ENCODE measurements around the gene SLC15A2.
A peak's percentile ranks its signal among the peaks of the same experiment; 100 is the strongest.

The SLC15A2 gene

GRCh38 chr3:121869736-121870135, 24.5 kb upstream of the SLC15A2 start:
- ChIA-PET CTCF (interaction anchor here (1.7 kb wide), 1 partner anchor 10 kb away, joined by 5 read pairs; no protein-coding TSS in a partner anchor), POLR2A (no interaction called here)
- TF ChIP-seq, protein P1, sequence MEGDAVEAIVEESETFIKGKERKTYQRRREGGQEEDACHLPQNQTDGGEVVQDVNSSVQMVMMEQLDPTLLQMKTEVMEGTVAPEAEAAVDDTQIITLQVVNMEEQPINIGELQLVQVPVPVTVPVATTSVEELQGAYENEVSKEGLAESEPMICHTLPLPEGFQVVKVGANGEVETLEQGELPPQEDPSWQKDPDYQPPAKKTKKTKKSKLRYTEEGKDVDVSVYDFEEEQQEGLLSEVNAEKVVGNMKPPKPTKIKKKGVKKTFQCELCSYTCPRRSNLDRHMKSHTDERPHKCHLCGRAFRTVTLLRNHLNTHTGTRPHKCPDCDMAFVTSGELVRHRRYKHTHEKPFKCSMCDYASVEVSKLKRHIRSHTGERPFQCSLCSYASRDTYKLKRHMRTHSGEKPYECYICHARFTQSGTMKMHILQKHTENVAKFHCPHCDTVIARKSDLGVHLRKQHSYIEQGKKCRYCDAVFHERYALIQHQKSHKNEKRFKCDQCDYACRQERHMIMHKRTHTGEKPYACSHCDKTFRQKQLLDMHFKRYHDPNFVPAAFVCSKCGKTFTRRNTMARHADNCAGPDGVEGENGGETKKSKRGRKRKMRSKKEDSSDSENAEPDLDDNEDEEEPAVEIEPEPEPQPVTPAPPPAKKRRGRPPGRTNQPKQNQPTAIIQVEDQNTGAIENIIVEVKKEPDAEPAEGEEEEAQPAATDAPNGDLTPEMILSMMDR (IDR thresholded peaks at IDR 0.05; ENCODE audit: control extremely low read depth, extremely low read depth, low read depth, missing control alignments), result no peak

DNA sequence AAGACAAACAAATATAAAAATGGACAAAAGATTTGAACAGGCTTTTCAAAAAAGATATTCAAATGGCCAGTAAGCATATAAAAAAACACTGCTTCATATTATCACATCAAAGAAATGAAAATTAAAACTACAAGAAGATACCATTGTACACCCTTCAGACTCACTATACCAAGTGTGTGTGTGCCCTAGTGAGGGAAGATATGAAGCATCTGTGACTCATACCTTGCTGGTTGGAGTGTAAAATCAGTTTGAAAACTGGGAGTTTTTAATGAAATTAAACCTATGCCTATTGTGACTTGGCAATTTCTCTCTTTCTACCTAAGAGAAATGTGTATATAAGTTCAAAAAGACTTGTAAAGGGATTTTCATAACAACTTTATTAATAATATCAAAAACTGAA, 23.5 kb upstream of the SLC15A2 start:
- TF ChIP-seq, protein P1 (IDR thresholded peaks at IDR 0.05; ENCODE audit: control extremely low read depth, extremely low read depth, low read depth, missing control alignments), result no peak
- POLR2A ChIA-PET, result no interaction called here
- CTCF ChIA-PET, result interaction anchor here (1.7 kb wide), 1 partner anchor 9 kb away, joined by 5 read pairs; no protein-coding TSS in a partner anchor
- DNase-seq (ENCODE audit: extremely low spot score), result no peak

More at GRCh38 chr3:121869736-121870135, 24.5 kb upstream of the SLC15A2 start:
- DNase-seq (ENCODE audit: extremely low spot score), result no peak

DNA sequence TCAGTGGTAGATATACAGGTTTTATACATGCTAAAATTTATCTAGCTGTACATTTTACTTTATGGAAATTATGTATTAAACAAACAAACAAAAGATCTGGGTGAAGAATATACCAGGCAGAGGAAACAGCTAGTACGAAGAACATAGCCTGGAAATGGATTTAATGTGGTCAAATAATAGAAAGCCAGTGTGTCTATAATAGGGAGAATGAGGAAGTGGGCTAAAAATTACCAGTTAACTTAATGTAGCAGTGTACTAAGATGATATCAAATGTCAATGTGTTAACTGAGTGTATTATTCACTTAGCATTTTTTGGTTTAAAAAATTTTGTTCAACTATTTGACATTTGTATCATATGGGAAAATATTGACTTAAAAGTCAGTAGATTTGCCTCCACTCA, 22.8 kb upstream of the SLC15A2 start:
- no peak for DNase-seq (ENCODE audit: extremely low spot score)
- TF ChIP-seq, protein P1 (IDR thresholded peaks at IDR 0.05; ENCODE audit: control extremely low read depth, extremely low read depth, low read depth, missing control alignments), result no peak
- ChIA-PET POLR2A (no interaction called here), CTCF (interaction anchor here (0.9 kb wide), 1 partner anchor 8 kb away, joined by 3 read pairs; no protein-coding TSS in a partner anchor)

DNA sequence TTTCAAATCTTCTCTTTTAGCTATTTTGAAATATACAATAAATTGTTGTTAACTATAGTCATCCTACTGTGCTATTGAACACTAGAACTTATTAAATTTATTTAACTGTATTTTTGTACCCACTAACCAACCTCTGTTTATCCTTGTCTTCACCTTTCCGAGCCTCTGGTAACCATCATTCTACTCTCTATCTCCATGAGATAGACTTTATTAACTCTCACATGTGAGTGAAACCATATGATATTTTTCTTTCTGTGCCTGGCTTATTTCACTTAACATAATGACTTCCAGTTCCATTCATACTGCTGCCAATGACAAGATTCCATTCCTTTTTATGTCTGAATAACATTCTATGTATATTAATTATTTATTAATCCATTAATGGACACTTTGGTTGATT, 15.8 kb upstream of the SLC15A2 start:
- ChIA-PET CTCF (no interaction called here), POLR2A (no interaction called here)
- TF ChIP-seq, protein P1 (IDR thresholded peaks at IDR 0.05; ENCODE audit: control extremely low read depth, extremely low read depth, low read depth, missing control alignments), result no peak
- DNase-seq (ENCODE audit: extremely low spot score), result no peak

DNA sequence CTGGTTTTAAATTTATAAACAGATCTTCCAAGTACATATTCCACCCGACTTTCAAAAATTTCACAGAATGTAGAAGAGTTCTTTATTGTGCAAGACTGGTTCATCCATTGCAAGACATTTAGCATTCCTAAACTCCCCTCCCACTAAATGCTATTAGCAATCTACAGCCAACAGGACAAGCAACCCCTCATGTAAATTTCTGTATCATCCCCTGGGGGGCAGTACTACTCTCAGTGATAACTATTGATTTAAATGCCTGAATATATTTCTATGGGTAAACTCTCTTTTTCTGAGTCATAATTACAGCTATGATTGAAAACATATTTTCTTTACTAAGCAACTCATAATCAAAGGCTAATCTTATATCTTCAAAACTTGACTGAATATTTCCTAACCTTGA, 10.7 kb upstream of the SLC15A2 start:
- CTCF ChIA-PET, result interaction anchor here (0.7 to 1.0 kb wide), 2 partner anchors 16 to 112 kb away, joined by 3 to 4 read pairs; no protein-coding TSS in a partner anchor
- POLR2A ChIA-PET, result no interaction called here
- no peak for DNase-seq (ENCODE audit: extremely low spot score)

DNA sequence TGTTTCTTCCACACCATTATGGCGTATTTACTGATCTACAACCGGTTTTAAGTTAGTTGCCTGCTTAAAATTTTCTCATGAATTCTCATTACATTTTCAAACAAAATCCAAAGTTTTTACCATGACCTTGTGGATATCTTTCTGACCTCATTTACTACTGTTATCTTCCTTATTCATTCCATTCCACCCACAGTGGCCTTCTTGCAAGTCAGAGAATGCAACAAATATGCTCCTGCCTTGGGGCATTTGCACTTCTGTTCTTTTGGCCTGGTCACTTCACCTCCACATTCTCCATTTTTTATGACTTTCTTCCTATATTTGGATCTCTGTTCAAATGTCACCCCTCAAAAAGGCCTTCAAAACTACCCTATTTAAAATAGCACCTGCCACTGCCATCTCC, 8.8 kb upstream of the SLC15A2 start:
- DNase-seq (ENCODE audit: extremely low spot score), result no peak
- ChIA-PET POLR2A (no interaction called here), CTCF (interaction anchor here (1.2 kb wide), 1 partner anchor 207 kb away, joined by 3 read pairs; no protein-coding TSS in a partner anchor)
- TF ChIP-seq, protein P1 (IDR thresholded peaks at IDR 0.05; ENCODE audit: control extremely low read depth, extremely low read depth, low read depth, missing control alignments), result no peak

More for the DNA sequence above, 10.7 kb upstream of the SLC15A2 start:
- TF ChIP-seq, protein P1 (IDR thresholded peaks at IDR 0.05; ENCODE audit: control extremely low read depth, extremely low read depth, low read depth, missing control alignments), result peak; percentile 11
